ENCODE data around the gene AHI1.
"Not testable (repeated sequence)": the region's sequence is repeated elsewhere in the genome, so short reads cannot be mapped to it uniquely, and the experiment has no call there.

The AHI1 gene

DNA sequence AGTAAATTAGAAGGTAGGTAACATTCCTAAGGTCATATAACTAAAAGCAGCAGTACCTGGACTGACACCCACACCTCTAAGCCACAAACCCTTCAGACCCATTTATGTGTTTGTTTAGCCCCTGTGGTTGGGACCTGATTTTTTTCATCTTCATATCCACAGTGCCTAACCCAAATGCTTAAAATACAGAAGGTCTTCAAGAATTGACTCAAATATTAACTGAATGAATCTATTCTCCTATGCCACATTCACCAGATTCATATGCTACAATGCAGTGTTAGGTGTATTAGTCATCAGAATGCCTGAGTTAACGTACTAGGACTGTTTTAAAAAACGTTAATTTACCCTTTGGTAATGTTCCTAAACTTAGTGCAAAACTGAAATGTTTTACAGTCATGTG, 124.8 kb downstream of the AHI1 start:
- Histone ChIP-seq H3K9me3 (ENCODE audit: control insufficient read depth, insufficient read depth, low read depth, low read length) (no peaks in the 10 kb centered on the region), H3K27ac (ENCODE audit: extremely low read depth, low read depth, low read length) (no peak overlapping the region), H3K36me3 (ENCODE audit: control insufficient read depth in 2 of 2, insufficient read depth in 1 of 2, low read length in 2 of 2) (no peaks in the 10 kb centered on the region), H3K4me3 (ENCODE audit: low read depth, low read length) (no peak overlapping the region), H3K4me1 (ENCODE audit: control insufficient read depth, insufficient read depth, low read length) (no peaks in the 10 kb centered on the region)
- no peak for TF ChIP-seq SP7 (tag by site-specific recombination; IDR thresholded peaks at IDR 0.05)
- TF ChIP-seq YY2 (tag by site-specific recombination; IDR thresholded peaks at IDR 0.05) = no peak
- TF ChIP-seq, protein P1, sequence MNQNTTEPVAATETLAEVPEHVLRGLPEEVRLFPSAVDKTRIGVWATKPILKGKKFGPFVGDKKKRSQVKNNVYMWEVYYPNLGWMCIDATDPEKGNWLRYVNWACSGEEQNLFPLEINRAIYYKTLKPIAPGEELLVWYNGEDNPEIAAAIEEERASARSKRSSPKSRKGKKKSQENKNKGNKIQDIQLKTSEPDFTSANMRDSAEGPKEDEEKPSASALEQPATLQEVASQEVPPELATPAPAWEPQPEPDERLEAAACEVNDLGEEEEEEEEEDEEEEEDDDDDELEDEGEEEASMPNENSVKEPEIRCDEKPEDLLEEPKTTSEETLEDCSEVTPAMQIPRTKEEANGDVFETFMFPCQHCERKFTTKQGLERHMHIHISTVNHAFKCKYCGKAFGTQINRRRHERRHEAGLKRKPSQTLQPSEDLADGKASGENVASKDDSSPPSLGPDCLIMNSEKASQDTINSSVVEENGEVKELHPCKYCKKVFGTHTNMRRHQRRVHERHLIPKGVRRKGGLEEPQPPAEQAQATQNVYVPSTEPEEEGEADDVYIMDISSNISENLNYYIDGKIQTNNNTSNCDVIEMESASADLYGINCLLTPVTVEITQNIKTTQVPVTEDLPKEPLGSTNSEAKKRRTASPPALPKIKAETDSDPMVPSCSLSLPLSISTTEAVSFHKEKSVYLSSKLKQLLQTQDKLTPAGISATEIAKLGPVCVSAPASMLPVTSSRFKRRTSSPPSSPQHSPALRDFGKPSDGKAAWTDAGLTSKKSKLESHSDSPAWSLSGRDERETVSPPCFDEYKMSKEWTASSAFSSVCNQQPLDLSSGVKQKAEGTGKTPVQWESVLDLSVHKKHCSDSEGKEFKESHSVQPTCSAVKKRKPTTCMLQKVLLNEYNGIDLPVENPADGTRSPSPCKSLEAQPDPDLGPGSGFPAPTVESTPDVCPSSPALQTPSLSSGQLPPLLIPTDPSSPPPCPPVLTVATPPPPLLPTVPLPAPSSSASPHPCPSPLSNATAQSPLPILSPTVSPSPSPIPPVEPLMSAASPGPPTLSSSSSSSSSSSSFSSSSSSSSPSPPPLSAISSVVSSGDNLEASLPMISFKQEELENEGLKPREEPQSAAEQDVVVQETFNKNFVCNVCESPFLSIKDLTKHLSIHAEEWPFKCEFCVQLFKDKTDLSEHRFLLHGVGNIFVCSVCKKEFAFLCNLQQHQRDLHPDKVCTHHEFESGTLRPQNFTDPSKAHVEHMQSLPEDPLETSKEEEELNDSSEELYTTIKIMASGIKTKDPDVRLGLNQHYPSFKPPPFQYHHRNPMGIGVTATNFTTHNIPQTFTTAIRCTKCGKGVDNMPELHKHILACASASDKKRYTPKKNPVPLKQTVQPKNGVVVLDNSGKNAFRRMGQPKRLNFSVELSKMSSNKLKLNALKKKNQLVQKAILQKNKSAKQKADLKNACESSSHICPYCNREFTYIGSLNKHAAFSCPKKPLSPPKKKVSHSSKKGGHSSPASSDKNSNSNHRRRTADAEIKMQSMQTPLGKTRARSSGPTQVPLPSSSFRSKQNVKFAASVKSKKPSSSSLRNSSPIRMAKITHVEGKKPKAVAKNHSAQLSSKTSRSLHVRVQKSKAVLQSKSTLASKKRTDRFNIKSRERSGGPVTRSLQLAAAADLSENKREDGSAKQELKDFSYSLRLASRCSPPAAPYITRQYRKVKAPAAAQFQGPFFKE (tag by site-specific recombination; IDR thresholded peaks at IDR 0.05; ENCODE audit: borderline replicate concordance) = no peak
- TF ChIP-seq ZNF211 (tag by site-specific recombination; IDR thresholded peaks at IDR 0.05; ENCODE audit: low read depth) = no peak
- ChIA-PET CTCF (no interaction called here), POLR2A (no interaction called here)

DNA sequence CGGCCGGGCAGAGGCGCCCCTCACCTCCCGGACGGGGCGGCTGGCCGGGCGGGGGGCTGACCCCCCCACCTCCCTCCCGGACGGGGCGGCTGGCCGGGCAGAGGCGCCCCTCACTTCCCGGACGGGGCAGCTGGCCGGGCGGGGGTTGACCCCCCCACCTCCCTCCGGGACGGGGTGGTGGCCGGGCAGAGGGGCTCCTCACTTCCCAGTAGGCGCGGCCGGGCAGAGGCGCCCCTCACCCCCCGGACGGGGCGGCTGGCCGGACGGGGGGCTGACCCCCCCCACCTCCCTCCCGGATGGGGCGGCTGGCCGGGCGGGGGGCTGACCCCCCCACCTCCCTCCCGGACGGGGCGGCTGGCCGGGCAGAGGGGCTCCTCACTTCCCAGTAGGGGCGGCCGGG, 133.9 kb downstream of the AHI1 start:
- H3K4me1 ChIP-seq (ENCODE audit: control insufficient read depth, insufficient read depth, low read length); H3K9me3 ChIP-seq (ENCODE audit: control insufficient read depth, insufficient read depth, low read depth, low read length); H3K4me3 ChIP-seq (ENCODE audit: low read depth, low read length); H3K27ac ChIP-seq (ENCODE audit: extremely low read depth, low read depth, low read length); POLR2A ChIA-PET; H3K36me3 ChIP-seq (ENCODE audit: control insufficient read depth in 2 of 2, insufficient read depth in 1 of 2, low read length in 2 of 2); CTCF ChIA-PET: not testable (repeated sequence)

DNA sequence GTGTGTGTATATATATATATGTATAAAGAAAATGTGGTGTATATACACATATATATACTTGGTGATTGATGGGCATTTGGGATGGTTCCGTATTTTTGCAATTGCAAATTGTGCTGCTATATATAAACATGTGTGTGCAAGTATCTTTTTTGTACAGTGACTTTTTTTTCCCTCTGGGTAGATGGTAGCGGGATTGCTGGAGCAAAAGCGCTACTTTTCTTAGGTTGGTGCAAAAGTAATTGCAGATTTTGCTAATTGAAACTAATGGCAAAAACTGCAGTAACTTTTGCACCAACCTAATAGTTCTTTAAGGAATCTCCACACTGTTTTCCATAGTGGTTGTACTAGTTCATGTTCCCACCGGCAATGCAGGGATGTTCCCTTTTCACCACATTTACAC, 135.4 kb downstream of the AHI1 start:
- ChIA-PET CTCF (no interaction called here), POLR2A (no interaction called here)
- no peak for TF ChIP-seq ZNF138 (tag by site-specific recombination; IDR thresholded peaks at IDR 0.05; ENCODE audit: borderline replicate concordance)
- no peak for TF ChIP-seq ZNF776 (tag by site-specific recombination; IDR thresholded peaks at IDR 0.05; ENCODE audit: borderline replicate concordance)
- TF ChIP-seq, protein P2, sequence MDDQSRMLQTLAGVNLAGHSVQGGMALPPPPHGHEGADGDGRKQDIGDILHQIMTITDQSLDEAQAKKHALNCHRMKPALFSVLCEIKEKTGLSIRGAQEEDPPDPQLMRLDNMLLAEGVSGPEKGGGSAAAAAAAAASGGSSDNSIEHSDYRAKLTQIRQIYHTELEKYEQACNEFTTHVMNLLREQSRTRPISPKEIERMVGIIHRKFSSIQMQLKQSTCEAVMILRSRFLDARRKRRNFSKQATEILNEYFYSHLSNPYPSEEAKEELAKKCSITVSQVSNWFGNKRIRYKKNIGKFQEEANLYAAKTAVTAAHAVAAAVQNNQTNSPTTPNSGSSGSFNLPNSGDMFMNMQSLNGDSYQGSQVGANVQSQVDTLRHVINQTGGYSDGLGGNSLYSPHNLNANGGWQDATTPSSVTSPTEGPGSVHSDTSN (CRISPR knock-in tag; IDR thresholded peaks at IDR 0.05) = no peak
- TF ChIP-seq ZNF221 (tag by site-specific recombination; IDR thresholded peaks at IDR 0.05; ENCODE audit: borderline replicate concordance) = no peak
- TF ChIP-seq GFI1B (tag by site-specific recombination; IDR thresholded peaks at IDR 0.05) = no peak
- TF ChIP-seq ZNF175 (tag by site-specific recombination; IDR thresholded peaks at IDR 0.05) = no peak
- no peak for TF ChIP-seq ZNF121 (tag by site-specific recombination; IDR thresholded peaks at IDR 0.05)
- no peak for TF ChIP-seq ZNF548 (tag by site-specific recombination; IDR thresholded peaks at IDR 0.05)
- no peak for TF ChIP-seq ZNF211 (tag by site-specific recombination; IDR thresholded peaks at IDR 0.05; ENCODE audit: low read depth)
- no peak for TF ChIP-seq KLF7 (tag by site-specific recombination; IDR thresholded peaks at IDR 0.05; ENCODE audit: borderline replicate concordance)
- no peak for TF ChIP-seq ZNF626 (tag by site-specific recombination; IDR thresholded peaks at IDR 0.05)
- TF ChIP-seq OVOL3 (tag by site-specific recombination; IDR thresholded peaks at IDR 0.05) = no peak
- no peak for TF ChIP-seq KLF10 (tag by site-specific recombination; IDR thresholded peaks at IDR 0.05)
- TF ChIP-seq ZNF791 (tag by site-specific recombination; IDR thresholded peaks at IDR 0.05) = no peak
- TF ChIP-seq, protein P3, sequence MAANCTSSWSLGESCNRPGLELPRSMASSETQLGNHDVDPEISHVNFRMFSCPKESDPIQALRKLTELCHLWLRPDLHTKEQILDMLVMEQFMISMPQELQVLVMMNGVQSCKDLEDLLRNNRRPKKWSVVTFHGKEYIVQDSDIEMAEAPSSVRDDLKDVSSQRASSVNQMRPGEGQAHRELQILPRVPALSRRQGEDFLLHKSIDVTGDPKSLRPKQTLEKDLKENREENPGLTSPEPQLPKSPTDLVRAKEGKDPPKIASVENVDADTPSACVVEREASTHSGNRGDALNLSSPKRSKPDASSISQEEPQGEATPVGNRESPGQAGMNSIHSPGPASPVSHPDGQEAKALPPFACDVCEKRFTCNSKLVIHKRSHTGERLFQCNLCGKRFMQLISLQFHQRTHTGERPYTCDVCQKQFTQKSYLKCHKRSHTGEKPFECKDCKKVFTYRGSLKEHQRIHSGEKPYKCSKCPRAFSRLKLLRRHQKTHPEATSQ (tag by site-specific recombination; IDR thresholded peaks at IDR 0.05) = no peak
- TF ChIP-seq, protein P4, sequence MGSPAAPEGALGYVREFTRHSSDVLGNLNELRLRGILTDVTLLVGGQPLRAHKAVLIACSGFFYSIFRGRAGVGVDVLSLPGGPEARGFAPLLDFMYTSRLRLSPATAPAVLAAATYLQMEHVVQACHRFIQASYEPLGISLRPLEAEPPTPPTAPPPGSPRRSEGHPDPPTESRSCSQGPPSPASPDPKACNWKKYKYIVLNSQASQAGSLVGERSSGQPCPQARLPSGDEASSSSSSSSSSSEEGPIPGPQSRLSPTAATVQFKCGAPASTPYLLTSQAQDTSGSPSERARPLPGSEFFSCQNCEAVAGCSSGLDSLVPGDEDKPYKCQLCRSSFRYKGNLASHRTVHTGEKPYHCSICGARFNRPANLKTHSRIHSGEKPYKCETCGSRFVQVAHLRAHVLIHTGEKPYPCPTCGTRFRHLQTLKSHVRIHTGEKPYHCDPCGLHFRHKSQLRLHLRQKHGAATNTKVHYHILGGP (tag by site-specific recombination; IDR thresholded peaks at IDR 0.05) = no peak
- TF ChIP-seq ZNF292 (tag by site-specific recombination; IDR thresholded peaks at IDR 0.05; ENCODE audit: borderline replicate concordance, low read depth) = no peak
- TF ChIP-seq ZNF677 (tag by site-specific recombination; IDR thresholded peaks at IDR 0.05) = no peak
- no peak overlapping the region for H3K27ac ChIP-seq (ENCODE audit: extremely low read depth, low read depth, low read length)
- H3K9me3 ChIP-seq (ENCODE audit: control insufficient read depth, insufficient read depth, low read depth, low read length) = no peaks in the 10 kb centered on the region; the same call in 1 of the 2 replicates
- no peaks in the 10 kb centered on the region for H3K4me1 ChIP-seq (ENCODE audit: control insufficient read depth, insufficient read depth, low read length)
- no peaks in the 10 kb centered on the region; a peak in 1 of 3 replicates for H3K36me3 ChIP-seq (ENCODE audit: control insufficient read depth in 2 of 2, insufficient read depth in 1 of 2, low read length in 2 of 2)
- no peak overlapping the region for H3K4me3 ChIP-seq (ENCODE audit: low read depth, low read length)

All from HEK293 (cell line).